HG03025 (cell line): ENCODE data around the gene GALR3.

ENCODE experiments used
- ATAC-seq: cut with Tn5 transposase; IDR thresholded peaks from one replicate; pipeline ENCODE4 v1.9.1; 2021; ENCODE audit warnings: mild to moderate bottlenecking, moderate library complexity; ENCODE audit not compliant: unreplicated experiment, low FRiP score

The GALR3 gene

DNA sequence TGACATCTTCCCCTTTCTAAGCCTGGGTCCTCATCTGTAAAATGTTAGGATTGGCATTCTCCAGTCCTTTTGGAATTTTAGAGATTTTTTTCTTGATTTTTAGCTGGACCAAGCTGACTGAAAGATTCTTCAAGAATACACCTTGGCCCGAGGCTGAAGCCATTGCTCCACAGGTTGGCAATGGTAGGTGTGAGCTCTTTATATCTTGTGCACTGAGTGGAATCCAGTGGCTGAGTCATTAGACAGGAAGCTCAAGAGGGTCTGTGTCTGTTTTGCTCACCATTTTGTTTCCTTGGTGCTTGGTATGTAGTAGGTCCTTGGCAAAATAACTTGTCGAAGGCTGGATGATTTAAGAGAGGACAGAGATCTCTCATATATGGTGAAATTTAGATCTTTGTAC is 32.3 kb downstream of the GALR3 start:
- no peak for ATAC-seq

- no peak for ATAC-seq
Measured at GRCh38 chr22:37860796-37861421, 37.7 kb downstream of the GALR3 start.

GRCh38 chr22:37862570-37863325 is 39.6 kb downstream of the GALR3 start:
- no peak for ATAC-seq

- ATAC-seq: no peak
Measured at GRCh38 chr22:37865510-37865909, 42.3 kb downstream of the GALR3 start.

DNA sequence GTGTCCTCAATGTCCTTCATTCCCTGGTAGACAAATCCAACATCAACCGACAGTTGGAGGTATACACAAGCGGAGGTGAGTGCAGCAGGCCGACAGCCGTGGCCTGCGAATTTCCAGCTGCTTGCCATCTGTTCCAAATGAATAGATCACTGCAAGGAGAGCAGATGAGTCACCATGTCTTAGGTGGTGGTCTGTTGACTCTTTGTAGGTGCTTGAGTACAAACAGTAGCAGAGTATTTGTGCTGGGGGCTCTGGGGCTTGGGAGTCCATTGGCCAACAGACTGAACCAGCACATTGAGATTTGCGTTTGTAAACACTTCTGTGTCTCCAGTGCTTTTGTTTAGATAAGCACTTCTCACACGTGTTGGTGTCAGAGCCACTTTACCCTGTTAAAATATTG is 47.1 kb downstream of the GALR3 start:
- ATAC-seq: no peak
